Neural cell (in vitro differentiated cells): ENCODE data around the gene MOBP. TPM values are rescaled to one million over a fixed set of nuclear protein-coding genes. Genes with fewer than 3 reads are reported as not detected.

Source experiments
- H2AFZ ChIP-seq: fragments of 200-600, 300-800 bp; sonication (generic), shearing (Covaris generic); 2 replicates; pipeline ENCODE4 v1.6.0; 2014; ENCODE audit warnings: low read depth, mild to moderate bottlenecking, antibody characterized with exemption, low read length, moderate library complexity
- H3F3A ChIP-seq: fragments of 200-600 bp; shearing (Covaris generic); 2 replicates; pipeline ENCODE4 v1.6.1; 2016; ENCODE audit warnings: mild to moderate bottlenecking, moderate library complexity, mixed read lengths, antibody characterized with exemption, low read length; ENCODE audit not compliant: insufficient read depth, poor library complexity, severe bottlenecking
- H3K27ac ChIP-seq: fragments of 200-600, 300-800 bp; sonication (generic), shearing (Covaris generic); 2 replicates; pipeline ENCODE4 v1.5.1; 2014; ENCODE audit warnings: mild to moderate bottlenecking, low read length, moderate library complexity
- H3K27me3 ChIP-seq: fragments of 300-800, 200-600 bp; sonication (generic), shearing (Covaris generic); 2 replicates; pipeline ENCODE4 v1.6.0; 2014; ENCODE audit warnings: mild to moderate bottlenecking, low read depth, low read length, moderate library complexity; ENCODE audit not compliant: insufficient read depth
- H3K36me3 ChIP-seq: fragments of 300-800, 200-600 bp; sonication (generic), shearing (Covaris generic); 2 replicates; pipeline ENCODE4 v1.5.1; 2014; ENCODE audit warnings: mild to moderate bottlenecking, antibody characterized with exemption, low read length, moderate library complexity; ENCODE audit not compliant: insufficient read depth
- H3K4me2 ChIP-seq: fragments of 300-800, 200-600 bp; sonication (generic), shearing (Covaris generic); 2 replicates; pipeline ENCODE4 v1.6.0; 2014; ENCODE audit warnings: mild to moderate bottlenecking, low read length
- H3K4me3 ChIP-seq: fragments of 300-800, 200-600 bp; sonication (generic), shearing (Covaris generic); 2 replicates; pipeline ENCODE4 v1.5.1; 2014; ENCODE audit warnings: mild to moderate bottlenecking, low read length, moderate library complexity
- H3K79me2 ChIP-seq: fragments of 200-600 bp; shearing (Covaris generic); replicated peaks from 2 replicates; pipeline ENCODE4 v1.6.0; 2014; ENCODE audit warnings: mild to moderate bottlenecking, low read length, moderate library complexity; ENCODE audit not compliant: insufficient read depth
- H3K9ac ChIP-seq: fragments of 300-800, 200-600 bp; sonication (generic), shearing (Covaris generic); 2 replicates; pipeline ENCODE4 v1.6.1; 2016; ENCODE audit warnings: mild to moderate bottlenecking, low read length, mixed read lengths
- H3K9me2 ChIP-seq: fragments of 200-600 bp; shearing (Covaris generic); 2 replicates; pipeline ENCODE4 v1.6.1; 2016; ENCODE audit warnings: mild to moderate bottlenecking, low read length, mixed read lengths; ENCODE audit not compliant: insufficient read depth
- H3K9me3 ChIP-seq: fragments of 200-600, 300-800 bp; sonication (generic), shearing (Covaris generic); 2 replicates; pipeline ENCODE4 v1.6.1; 2016; ENCODE audit warnings: mild to moderate bottlenecking, mixed run types, low read length, moderate library complexity, mixed read lengths
- H4K20me1 ChIP-seq: fragments of 200-600 bp; shearing (Covaris generic); 2 replicates; pipeline ENCODE4 v1.6.1; 2016; ENCODE audit warnings: mild to moderate bottlenecking, mixed run types; ENCODE audit not compliant: insufficient read depth
- CTCF ChIP-seq: fragments of 450-650 bp; IDR thresholded peaks from 2 replicates; pipeline ENCODE4 v1.5.1; 2014; ENCODE audit warnings: antibody characterized with exemption, mild to moderate bottlenecking, moderate library complexity; ENCODE audit not compliant: poor library complexity, severe bottlenecking
- EP300 ChIP-seq: fragments of 450-650 bp; conservative IDR thresholded peaks from 2 replicates; pipeline ENCODE4 v1.6.1; 2014; ENCODE audit warnings: antibody characterized with exemption, mild to moderate bottlenecking, moderate library complexity; ENCODE audit not compliant: poor library complexity, severe bottlenecking
- EZH2 ChIP-seq: fragments of 200-600, 300-800 bp; shearing (Covaris generic), sonication (generic); IDR thresholded peaks from 2 replicates; pipeline ENCODE4 v1.6.1; 2014; ENCODE audit warnings: antibody characterized with exemption, low read length, borderline replicate concordance, mild to moderate bottlenecking; ENCODE audit not compliant: insufficient read depth, poor library complexity, severe bottlenecking
- MXI1 ChIP-seq: fragments of 450-650 bp; conservative IDR thresholded peaks from 2 replicates; pipeline ENCODE4 v1.6.1; 2014; ENCODE audit warnings: antibody characterized with exemption, mild to moderate bottlenecking; ENCODE audit not compliant: poor library complexity, severe bottlenecking
- POLR2AphosphoS5 ChIP-seq: IDR thresholded peaks from 2 replicates; pipeline ENCODE4 v1.6.1; 2012
- RAD21 ChIP-seq: fragments of 450-650 bp; conservative IDR thresholded peaks from 2 replicates; pipeline ENCODE4 v1.6.1; 2014; ENCODE audit warnings: antibody characterized with exemption, mild to moderate bottlenecking, moderate library complexity
- REST ChIP-seq: IDR thresholded peaks from 2 replicates; pipeline ENCODE4 v1.6.1; 2012; ENCODE audit warnings: borderline replicate concordance
- SMC3 ChIP-seq: fragments of 450-650 bp; conservative IDR thresholded peaks from 2 replicates; pipeline ENCODE4 v1.6.1; 2014; ENCODE audit warnings: antibody characterized with exemption, mild to moderate bottlenecking, moderate library complexity; ENCODE audit not compliant: poor library complexity
- TAF1 ChIP-seq: IDR thresholded peaks from 2 replicates; pipeline ENCODE4 v1.6.1; 2012; ENCODE audit warnings: low read depth
- polyA plus RNA-seq: library from polyadenylated mRNA; depleted of rRNA; stranded (reverse); fragments of >200 nt; gene quantifications from 2 replicates; pipeline ENCODE4 v1.2.3, GENCODE V29; 2014

MOBP gene
- polyA plus RNA-seq, 1 donor from 2014 or later, result not detected

- H3K4me3 ChIP-seq, result no peak overlapping the region
- no peak overlapping the region for H3K4me2 ChIP-seq
- H3K36me3 ChIP-seq, result no peaks in the 10 kb centered on the region
- no peaks in the 10 kb centered on the region for H4K20me1 ChIP-seq
- TF ChIP-seq POLR2AphosphoS5 (no peak), TAF1 (no peak), REST (no peak), EP300 (no peak), SMC3 (no peak), RAD21 (no peak), EZH2 (no peak), CTCF (no peak), MXI1 (no peak)
- no peaks in the 10 kb centered on the region for H3K79me2 ChIP-seq
- no peak overlapping the region for H2AFZ ChIP-seq
- H3K27ac ChIP-seq, result no peak overlapping the region
- H3K9ac ChIP-seq, result no peak overlapping the region
- no peaks in the 10 kb centered on the region for H3F3A ChIP-seq
- no peaks in the 10 kb centered on the region for H3K9me2 ChIP-seq
- H3K9me3 ChIP-seq, result no peaks in the 10 kb centered on the region
- H3K27me3 ChIP-seq, result no peaks in the 10 kb centered on the region
These were observed 61.4 kb downstream of the MOBP start for GRCh38 chr3:39528844-39529243.

- TF ChIP-seq SMC3 (no peak), POLR2AphosphoS5 (no peak), CTCF (no peak), EP300 (no peak), REST (no peak), EZH2 (no peak), RAD21 (no peak), TAF1 (no peak), MXI1 (no peak)
- no peaks in the 10 kb centered on the region for H3F3A ChIP-seq
These were observed 62.1 kb downstream of the MOBP start for GRCh38 chr3:39529577-39529976.

More at GRCh38 chr3:39529577-39529976, 62.1 kb downstream of the MOBP start:
- Histone ChIP-seq H3K79me2 (no peaks in the 10 kb centered on the region), H3K9me2 (no peaks in the 10 kb centered on the region), H3K9me3 (no peaks in the 10 kb centered on the region), H3K27me3 (no peaks in the 10 kb centered on the region), H3K36me3 (no peaks in the 10 kb centered on the region), H2AFZ (no peak overlapping the region), H3K9ac (no peak overlapping the region), H4K20me1 (no peaks in the 10 kb centered on the region), H3K4me2 (no peak overlapping the region), H3K27ac (no peak overlapping the region), H3K4me3 (no peak overlapping the region)
